HG03354 (cell line): Measurements from ENCODE around the gene PLOD1.
A peak's percentile ranks its signal among the peaks of the same experiment; 100 is the strongest.
"Not testable (repeated sequence)": the region's sequence is repeated elsewhere in the genome, so short reads cannot be mapped to it uniquely, and the experiment has no call there.

ENCODE experiments used
- ATAC-seq: cut with Tn5 transposase; IDR thresholded peaks from one replicate; pipeline ENCODE4 v1.9.1; 2021; ENCODE audit warnings: mild to moderate bottlenecking; ENCODE audit not compliant: unreplicated experiment, poor library complexity, severe bottlenecking

Gene PLOD1

GRCh38 chr1:11934302-11935056 lies at the start of gene PLOD1:
TSS of gene PLOD1 (plus strand) at chr1:11934717. CDS start at chr1:11934780, 63 bp downstream.
- ATAC-seq, result peak; percentile 91

GRCh38 chr1:11885916-11886315 lies 48.6 kb upstream of the PLOD1 start:
- ATAC-seq, result no peak

- no peak for ATAC-seq
These were observed 47.4 kb upstream of the PLOD1 start for GRCh38 chr1:11886986-11887665.

- no peak for ATAC-seq
These were observed 46.9 kb upstream of the PLOD1 start for GRCh38 chr1:11887666-11888007.

- ATAC-seq, result no peak
These were observed 46.2 kb upstream of the PLOD1 start for GRCh38 chr1:11888206-11888876.

GRCh38 chr1:11888877-11889208 lies 45.7 kb upstream of the PLOD1 start:
- no peak for ATAC-seq

- ATAC-seq, result no peak
These were observed 42.9 kb upstream of the PLOD1 start for GRCh38 chr1:11891433-11892186.

- no peak for ATAC-seq
These were observed 40.6 kb upstream of the PLOD1 start for GRCh38 chr1:11893907-11894251.

- ATAC-seq, result not testable (repeated sequence)
These were observed 40.0 kb upstream of the PLOD1 start for GRCh38 chr1:11894501-11894900.

GRCh38 chr1:11898086-11898785 lies 36.3 kb upstream of the PLOD1 start:
- no peak for ATAC-seq

GRCh38 chr1:11898831-11899467 lies 35.6 kb upstream of the PLOD1 start:
- no peak for ATAC-seq

GRCh38 chr1:11901446-11901845 lies 33.1 kb upstream of the PLOD1 start:
- not testable (repeated sequence) for ATAC-seq

- ATAC-seq, result no peak
These were observed 31.3 kb upstream of the PLOD1 start for GRCh38 chr1:11903210-11903609.

GRCh38 chr1:11904156-11904555 lies 30.4 kb upstream of the PLOD1 start:
- not testable (repeated sequence) for ATAC-seq

GRCh38 chr1:11904978-11905377 lies 29.5 kb upstream of the PLOD1 start:
- no peak for ATAC-seq

GRCh38 chr1:11906870-11907269 lies 27.6 kb upstream of the PLOD1 start:
- no peak for ATAC-seq

- ATAC-seq, result peak; percentile 59
These were observed 27.0 kb upstream of the PLOD1 start for GRCh38 chr1:11907275-11908094.

GRCh38 chr1:11908095-11908675 lies 26.3 kb upstream of the PLOD1 start:
- ATAC-seq, result peak; percentile 62
